Right kidney (tissue), 9 donors: Measurements from ENCODE around the gene PRKX.
"Not testable (repeated sequence)": the region's sequence is repeated elsewhere in the genome, so short reads cannot be mapped to it uniquely, and the experiment has no call there.

ENCODE experiments used
- DNase-seq: peaks from one replicate; pipeline ENCODE4 v3.0.0-alpha.2; 2016
- long read RNA-seq, 8 donors: transcript quantifications; one replicate each; lab custom pipeline, GENCODE V29; 2026

The PRKX gene
- long read RNA-seq, donor 1, partial matches to known transcripts, result 10 of 10 reads
- long read RNA-seq, donor 1, other reads (novel, unspliced or antisense), result 0 of 10 reads
- long read RNA-seq, donor 2, full-length matches to known transcripts, result 1 of 1 reads
- long read RNA-seq, donor 2, partial matches to known transcripts, result 0 of 1 reads
- long read RNA-seq, donor 2, other reads (novel, unspliced or antisense), result 0 of 1 reads
- long read RNA-seq, donor 3, full-length matches to known transcripts, result 1 of 1 reads
- long read RNA-seq, donor 3, partial matches to known transcripts, result 0 of 1 reads
- long read RNA-seq, donor 3, other reads (novel, unspliced or antisense), result 0 of 1 reads
- long read RNA-seq, donor 4, result 0 reads
- long read RNA-seq, donor 5, full-length matches to known transcripts, result 1 of 1 reads
- long read RNA-seq, donor 5, partial matches to known transcripts, result 0 of 1 reads
- long read RNA-seq, donor 5, other reads (novel, unspliced or antisense), result 0 of 1 reads
- long read RNA-seq, donor 6, full-length matches to known transcripts, result 3 of 3 reads
- long read RNA-seq, donor 6, partial matches to known transcripts, result 0 of 3 reads
- long read RNA-seq, donor 6, other reads (novel, unspliced or antisense), result 0 of 3 reads
- long read RNA-seq, donor 7, full-length matches to known transcripts, result 2 of 2 reads
- long read RNA-seq, donor 7, partial matches to known transcripts, result 0 of 2 reads
- long read RNA-seq, donor 7, other reads (novel, unspliced or antisense), result 0 of 2 reads
- long read RNA-seq, donor 8, full-length matches to known transcripts, result 3 of 3 reads
- long read RNA-seq, donor 8, partial matches to known transcripts, result 0 of 3 reads
- long read RNA-seq, donor 8, other reads (novel, unspliced or antisense), result 0 of 3 reads

DNA sequence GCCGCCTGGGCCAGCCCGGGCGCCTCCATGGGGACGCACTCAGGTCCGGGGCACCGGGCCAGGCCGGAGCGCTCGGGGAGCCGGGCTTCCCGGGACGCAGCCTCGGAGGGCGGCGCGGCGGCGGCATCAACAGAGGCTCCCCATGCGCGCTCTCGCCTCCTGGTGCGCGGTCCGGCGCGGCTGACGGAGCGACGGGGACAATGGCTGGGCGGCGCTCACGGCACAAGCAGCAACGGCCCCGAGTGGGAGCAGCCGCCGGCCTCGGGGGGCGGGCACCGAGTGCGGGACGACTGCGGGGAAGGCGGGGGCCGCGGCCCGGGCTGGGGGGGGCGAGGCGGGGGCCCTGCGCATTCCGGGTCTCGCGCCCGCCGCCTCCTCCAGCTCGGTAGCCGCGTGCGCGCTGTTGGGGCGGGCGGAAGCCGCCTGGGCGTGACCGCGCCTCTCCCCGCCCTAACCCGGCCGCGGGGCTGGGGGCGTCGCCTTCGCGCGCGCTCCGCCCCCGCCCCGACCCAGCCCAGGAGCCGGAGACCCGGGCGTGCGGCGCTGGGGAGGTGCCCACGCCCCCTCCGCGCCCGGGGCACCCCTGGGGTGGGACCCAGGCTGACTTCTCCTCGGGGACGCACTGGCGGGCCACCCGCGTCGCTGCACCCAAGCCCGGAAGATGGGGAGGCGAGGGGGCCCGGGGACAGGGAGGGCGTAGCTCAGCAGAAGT, at the start of gene PRKX:
Gene PRKX (minus strand): TSS at position 425 of the 712 bp plus-strand sequence. CDS start 396 bp downstream, at position 29.
- DNase-seq, result peak; percentile 60

DNA sequence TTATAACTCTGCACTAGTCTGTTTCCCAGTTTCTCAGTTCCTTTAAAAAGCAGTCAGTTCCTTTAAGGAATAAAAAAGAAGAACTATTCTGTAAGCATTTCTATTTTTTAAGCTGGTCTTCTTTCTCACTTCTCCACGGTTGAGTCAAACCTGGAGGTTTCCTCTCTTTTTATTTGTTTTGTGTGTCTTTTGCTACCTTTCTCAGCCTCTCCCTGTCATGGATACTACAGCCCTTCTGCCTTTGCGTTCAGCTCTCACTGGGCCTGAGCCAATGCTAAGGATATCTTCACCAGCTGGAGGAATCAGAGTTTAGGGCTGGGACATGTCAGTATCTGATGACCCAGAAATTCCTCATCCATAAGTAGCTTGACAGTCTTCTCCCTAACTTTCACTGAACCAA, 49.7 kb upstream of the PRKX start:
- DNase-seq, result no peak

DNA sequence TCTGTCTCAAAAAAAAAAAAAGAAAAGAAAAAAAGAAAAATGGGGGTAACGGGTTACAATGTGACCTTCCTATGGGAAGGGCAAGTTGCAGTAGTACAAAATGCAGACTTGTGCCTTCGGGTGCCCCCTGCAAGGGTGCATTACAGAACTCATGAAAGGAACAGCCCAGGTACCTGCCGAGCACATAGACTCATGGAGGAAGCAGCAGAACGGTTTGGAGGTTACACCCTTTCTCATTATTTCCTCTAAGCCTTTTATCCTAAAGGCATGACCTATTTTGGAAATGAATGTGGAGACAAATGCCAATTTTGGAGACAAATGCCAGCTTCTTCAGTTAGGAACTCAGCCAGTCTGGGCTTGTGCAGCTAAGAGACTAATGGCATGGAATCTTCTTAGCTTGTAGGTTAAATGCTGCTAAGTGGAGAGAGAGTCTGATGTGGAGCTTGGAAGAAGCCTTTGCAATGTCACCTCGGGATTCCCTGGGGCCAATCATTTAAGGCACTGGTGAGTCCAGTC, 44.1 kb upstream of the PRKX start:
- DNase-seq, result no peak

DNA sequence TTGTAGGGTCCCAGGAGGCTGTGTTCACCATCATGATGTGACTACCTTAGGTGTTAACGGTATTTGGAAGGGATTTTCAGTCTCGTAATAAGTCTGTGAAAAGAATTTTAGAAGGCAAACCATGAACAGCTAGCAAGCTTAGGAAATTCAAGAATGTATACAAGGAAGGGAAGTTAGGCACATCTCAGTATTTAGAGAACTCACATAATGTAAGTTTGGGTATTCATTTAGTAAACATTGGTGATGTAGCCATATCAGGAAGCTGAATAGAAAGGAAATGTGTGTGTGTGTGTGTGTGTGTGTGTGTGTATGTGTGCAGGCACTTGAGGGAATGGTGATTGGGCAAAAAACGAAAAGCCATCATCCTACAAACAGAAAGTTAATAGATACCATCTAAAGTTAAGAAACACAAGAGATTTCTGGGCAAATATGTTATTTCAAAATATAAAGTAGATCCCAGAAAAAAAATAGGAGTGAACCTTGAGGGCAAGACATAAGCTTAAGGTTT, 34.7 kb upstream of the PRKX start:
- DNase-seq, result no peak

DNA sequence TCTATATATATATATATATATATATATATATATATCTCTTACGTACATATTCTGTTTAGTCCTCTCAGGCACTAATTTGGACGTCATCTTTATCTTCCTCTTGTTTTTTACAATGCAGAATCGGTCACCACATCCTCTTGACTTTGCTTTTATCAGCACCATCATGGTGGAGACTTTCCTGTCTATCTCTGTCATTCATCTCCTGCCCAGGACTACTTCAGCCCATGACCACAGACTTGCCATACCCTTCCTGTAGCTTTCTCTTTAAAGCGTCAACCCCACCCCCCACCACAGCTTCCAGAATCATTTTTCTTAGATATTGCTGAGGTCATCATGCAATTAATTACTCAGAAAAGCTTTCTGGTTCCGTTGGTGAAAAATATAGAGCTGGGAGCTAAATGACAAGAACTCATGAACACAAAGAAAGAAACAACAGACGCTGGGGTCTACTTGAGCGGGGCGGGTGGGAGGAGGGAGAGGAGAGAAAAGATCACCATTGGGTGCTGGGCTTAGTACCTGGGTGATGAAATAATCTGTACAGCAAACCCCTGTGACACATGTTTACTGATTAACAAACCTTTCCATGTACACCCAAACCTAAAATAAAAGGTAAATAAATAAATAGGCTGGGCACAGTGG, 30.5 kb upstream of the PRKX start:
- DNase-seq, result no peak

DNA sequence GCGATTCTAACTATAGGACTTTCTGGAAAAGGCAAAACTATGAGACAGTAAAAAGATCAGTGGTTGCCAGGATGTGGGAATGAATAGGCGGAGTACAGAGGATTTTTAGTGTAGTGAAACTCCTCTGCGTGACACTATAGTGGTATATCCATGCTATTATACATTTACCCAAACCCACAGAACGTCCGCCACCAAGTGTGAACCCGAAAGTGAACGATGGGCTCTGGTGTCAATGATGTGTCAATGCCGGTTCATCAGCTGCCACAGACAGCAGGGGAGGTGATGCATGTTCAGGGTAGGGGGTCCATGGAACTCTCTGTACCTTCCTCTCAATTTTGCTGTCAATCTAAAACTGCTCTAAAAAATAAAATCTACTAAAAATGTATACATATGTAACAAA, 27.5 kb upstream of the PRKX start:
- not testable (repeated sequence) for DNase-seq

DNA sequence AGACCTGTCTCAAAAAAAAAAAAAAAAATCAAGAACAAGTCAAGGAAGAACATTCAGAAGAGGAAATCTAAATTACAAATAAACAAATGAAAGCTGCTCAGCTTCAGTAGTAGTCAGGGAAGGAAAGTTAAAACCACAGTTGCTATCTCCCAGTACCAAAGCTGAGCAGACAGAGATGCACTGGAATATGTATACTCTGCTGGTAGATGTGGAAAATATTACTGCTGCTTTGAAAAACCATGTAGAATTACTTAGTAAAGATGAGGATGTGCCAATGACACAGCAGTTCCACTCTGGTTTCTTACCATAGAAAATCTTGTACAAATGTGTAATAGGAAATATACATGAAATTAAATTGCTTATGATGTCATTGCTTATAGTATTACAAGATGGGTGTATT, 25.1 kb upstream of the PRKX start:
- no peak for DNase-seq

DNA sequence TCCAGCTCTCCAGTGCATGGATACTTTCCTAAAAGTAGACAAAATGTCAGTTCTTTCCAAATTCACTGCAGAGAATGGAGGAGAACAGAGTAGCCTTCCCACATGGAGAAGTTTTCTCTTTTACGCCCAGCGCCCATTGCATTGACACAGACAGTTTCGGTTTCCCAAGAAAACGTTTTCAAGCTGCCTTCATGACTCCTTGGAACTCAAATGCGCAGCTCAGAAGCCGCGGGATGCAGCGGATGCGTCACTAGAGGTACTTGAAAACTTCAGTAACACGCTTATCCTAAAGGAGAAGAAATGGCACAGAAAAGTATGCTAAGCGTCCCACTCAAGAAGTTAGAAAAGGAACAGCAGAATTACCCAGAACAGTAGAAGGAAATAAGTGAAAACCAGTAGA, 23.1 kb upstream of the PRKX start:
- not testable (repeated sequence) for DNase-seq

DNA sequence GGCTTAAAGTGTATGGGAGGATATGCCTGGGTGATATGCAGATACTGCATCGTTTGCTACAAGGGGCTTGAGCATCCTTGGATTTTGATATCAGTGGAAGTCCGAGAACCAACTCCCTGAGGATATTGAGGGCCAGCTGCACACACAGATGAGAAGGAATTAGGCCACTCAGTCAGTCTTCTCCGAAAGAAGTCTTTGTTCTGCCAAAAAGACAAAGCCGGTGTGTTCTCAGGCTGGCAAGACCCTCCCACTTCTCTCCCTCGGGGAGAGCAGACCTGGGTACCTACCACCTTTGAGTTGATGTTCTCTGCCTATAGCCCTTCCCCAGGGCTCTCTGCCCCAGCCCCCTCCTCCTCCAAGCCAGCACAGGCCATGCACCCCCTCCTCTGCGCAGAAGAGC, 22.4 kb upstream of the PRKX start:
- not testable (repeated sequence) for DNase-seq

DNA sequence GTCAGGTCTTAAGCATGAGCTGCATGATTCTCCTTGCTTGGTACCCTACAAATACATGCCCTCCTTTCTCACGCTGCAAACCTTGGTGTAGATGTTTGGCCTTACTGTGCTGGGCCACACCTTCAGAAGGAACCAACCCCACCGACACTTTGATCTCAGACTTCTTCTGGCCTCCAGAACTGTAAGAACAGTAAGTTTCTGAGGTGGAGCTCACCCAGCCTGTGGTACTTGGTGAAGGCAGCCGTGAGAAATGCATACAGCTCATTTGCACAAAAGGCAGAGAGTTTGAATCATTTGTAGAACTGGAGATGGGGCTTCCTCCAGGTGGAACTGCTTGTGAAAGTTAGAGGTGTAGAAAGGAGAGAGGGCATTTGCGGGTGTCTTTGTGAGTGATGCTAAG, 21.0 kb upstream of the PRKX start:
- DNase-seq, result not testable (repeated sequence)

DNA sequence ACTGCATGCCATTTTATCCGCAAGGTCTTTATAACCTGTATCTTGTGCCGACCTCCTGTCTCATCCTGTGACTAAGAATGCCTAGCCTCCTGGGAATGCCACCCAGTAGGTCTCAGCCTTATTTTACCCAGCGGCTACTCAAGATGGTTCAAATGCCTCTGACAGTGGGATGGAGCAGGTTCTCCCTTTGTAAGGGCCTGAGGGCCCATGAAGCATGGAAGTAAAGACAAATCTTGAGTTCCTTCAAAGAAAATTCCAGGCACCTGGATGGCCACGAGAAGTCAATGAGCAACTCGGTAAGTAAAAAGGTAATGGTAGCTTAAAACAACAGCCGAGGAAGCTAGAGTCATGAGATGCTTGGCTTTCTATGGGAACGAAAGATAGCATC, 19.6 kb upstream of the PRKX start:
- DNase-seq, result no peak

DNA sequence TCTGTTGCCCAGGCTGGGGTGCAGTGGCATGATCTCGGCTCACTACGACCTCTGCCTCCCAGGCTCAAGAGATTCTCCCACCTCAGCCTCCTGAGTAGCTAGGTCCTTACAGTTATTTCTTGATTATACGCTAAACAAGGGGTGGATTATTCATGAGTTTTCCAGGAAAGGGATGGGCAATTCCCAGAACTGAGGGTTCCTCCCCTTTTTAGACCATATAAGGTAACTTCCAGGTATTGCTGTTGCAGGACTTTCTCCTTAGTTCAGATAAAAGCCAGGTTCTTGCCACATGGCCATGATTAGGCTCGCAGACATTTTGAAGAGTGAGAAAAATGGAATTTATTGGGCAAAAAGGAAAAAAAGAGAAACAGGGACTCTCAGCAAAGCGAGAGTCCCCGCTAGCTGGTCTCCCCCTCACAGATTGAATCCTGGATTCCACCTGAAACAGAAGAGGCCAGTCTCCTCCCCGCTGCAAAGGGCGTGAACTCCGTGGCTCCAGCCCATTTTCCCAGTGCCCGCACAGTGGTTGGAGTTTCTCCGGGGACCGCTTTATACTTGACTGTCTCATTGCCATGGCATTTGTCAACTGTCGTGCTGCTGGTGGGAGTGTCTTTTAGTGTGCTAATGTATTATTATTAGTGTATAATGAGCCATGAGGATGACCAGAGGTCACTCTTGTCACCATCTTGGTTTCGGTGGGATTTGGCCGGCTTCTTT, 19.0 kb upstream of the PRKX start:
- not testable (repeated sequence) for DNase-seq

DNA sequence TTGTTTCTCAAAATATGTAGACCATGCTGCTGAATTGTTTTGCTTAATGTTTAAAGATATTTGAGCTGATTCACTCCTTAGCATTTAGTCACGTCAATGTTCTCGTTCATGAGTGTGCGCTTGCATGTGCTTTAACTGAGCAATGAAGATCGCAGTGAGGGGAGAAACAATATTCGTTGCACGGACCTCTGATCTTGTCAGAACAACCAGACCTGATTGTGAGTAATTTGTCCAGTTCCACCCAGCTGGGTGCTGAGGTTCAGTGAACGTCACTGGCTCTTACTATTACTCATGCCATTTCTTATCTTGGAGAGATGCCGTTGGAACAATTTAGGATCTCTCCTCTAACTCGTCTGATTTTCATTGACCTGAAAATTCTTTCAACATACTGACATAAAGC, 15.0 kb upstream of the PRKX start:
- no peak for DNase-seq

DNA sequence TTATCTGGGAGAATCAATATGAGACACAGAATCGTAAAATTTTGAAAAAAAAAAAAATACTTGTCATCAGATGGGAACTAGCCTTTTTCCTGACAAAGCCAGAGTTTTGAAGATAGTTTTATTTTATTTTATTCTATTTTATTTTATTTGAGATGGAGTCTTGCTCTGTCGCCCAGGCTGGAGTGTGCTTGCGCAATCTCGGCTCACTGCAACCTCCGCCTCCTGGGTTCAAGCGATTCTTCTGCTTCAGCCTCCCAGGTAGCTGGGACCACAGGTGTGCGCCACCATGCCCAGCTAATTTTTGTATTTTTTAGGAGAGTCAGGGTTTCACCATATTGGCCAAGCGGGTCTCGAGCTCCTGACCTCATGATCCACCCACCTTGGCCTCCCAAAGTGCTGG, 10.0 kb upstream of the PRKX start:
- DNase-seq, result not testable (repeated sequence)

DNA sequence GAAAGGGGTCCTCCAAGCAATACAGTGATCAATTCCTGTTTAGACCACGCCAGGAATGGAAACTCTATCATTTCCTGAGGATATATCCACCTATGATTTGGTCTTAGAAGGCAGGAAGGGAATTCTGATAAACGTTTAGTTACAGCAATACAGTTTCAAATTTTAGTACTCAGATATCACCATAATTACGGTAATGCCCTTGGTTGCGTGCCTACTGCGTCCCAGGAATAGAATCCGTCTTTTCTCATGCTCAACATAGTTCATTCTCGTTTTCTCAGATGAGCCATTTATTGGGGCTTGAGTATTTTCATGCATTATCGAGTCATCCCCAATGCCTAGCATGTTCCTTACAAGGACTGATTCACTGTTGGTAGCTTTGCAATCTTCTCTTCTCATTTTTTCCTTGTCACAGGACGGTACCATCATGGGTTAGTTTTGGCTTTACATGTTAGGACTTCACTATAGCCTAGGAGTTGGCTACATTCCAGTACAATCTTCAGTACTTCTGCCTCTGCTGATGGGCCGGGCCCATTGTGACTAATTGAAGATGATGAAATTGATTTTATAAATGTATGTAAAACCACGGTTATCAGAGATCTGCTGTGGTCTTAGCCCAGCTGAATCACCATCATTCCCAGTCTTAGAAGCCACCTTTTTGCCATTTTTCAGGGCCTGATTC, 4.4 kb upstream of the PRKX start:
- DNase-seq, result no peak

DNA sequence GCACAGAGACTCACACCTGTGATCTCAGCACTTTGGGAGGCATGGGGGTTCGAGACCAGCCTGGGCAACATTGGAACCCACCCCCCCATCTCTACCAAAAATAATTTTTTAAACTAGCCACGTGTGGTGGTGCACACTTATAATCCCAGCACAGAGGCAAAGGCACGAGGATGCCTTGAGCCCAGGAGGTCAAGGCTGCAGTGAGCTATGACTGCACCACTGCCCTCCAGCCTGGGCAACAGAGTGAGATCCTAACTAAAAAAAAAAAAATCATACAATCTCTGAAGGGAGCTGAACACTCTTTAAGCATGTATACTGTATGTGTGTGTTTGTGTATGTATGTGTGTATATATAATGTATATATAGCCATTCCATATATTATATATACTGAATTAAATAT, 2.5 kb upstream of the PRKX start:
- no peak for DNase-seq

DNA sequence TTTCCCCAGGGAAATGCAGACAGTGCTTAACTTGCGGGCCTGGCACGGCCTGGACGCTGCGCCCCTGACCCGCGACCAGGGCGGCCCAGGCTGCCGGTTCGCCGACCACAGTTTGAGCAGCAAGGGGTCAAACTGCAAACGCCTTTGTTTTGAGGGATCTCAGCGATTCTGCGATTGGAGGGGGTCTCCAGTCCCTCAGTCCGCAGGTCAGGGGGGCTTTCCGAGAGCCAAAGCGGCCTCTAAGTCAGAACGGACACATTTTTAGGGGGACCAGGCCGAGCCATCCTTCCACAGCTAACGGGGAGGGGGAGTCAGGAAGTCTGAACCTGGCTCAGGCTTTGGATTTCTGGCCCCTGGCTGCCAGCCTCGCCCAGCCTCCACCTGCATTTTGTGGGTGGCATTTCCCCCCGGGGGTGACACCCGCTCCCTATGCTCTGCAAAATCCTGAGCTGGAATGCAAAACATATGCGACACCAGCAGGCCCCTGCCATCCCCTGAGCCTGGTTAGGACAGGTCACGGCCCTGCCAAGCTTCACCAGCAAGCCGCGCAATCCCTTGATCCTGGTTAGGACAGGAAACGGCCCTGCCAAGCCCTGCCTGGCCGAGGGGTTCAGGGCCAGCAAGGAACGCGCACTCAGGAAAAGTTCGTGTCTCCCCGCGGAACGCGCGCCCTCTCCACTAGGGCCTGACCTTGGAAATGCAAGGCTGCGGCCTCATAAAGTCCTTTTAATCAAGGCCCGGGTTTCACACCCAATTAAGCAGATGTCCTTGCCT, 1.4 kb upstream of the PRKX start:
- not testable (repeated sequence) for DNase-seq

DNA sequence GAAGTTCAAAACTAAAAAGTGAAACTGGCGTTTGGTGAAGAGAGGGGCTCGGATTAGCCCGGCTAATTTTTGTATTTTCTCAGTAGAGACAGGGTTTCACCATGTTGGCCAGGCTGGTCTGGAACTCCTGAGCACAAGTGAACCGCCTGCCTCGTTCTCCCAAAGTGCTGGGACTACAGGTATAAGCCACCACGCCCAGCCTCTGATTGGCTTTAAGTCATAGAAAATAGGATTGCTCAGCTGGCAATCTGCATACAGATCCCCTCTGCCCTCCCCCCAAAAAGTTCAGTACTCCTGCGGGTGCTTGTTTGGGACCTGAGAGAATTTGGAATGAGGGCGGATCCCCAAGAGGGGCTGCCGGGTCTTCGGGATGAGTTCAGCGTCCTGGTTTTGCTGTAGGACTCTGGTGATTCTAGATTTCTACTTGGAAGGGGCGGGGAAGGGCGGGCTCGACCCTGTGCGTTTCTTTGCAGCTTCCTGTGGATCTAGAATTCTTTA, 537 bp upstream of the PRKX start:
- DNase-seq, result no peak

DNA sequence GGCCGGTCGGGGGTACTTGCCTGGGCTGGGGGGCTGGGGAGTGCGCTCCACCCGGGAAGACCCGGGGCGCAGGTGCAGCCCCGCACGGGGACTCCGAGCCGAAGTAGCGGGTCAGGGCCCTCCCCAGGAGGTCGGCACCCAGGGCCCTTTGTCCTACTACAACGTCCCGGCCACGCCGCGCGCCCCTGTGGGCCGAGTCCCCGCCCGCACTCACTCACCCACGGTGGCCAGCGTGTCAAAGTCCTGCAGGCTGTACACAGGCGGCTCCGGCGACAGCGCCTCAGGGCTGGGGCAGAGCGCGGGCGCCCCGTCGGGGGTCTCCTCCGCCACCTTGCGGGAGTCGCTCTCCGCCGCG, 602 bp downstream of the PRKX start:
- DNase-seq, result peak; percentile 64
